Measurements from ENCODE around the gene SEC14L2. TPM values are rescaled to one million over a fixed set of nuclear protein-coding genes. Genes with fewer than 3 reads are reported as not detected.

The SEC14L2 gene
- total RNA-seq, 1 experiment from 2014 or later, result 3.9 TPM

- TF ChIP-seq ATF2 (CRISPR knock-in tag; IDR thresholded peaks at IDR 0.05; ENCODE audit: borderline replicate concordance, low read depth) (no peak), GABPB1 (CRISPR knock-in tag; IDR thresholded peaks at IDR 0.05) (peak; percentile 37; the same call in 1 of the 2 replicates), MAX (CRISPR knock-in tag; IDR thresholded peaks at IDR 0.05) (peak; percentile 70; the same call in 1 of the 2 replicates), USF2 (CRISPR knock-in tag; IDR thresholded peaks at IDR 0.05) (0 out of 2 replicates have a peak, but pooled peaks have one; percentile 9)
Measured at GRCh38 chr22:30390974-30391691, 5.7 kb upstream of the SEC14L2 start (continued).

GRCh38 chr22:30392661-30393321 lies 4.0 kb upstream of the SEC14L2 start:
- TF ChIP-seq TEAD4 (CRISPR knock-in tag; IDR thresholded peaks at IDR 0.05) (no peak), E2F1 (CRISPR knock-in tag; IDR thresholded peaks at IDR 0.05) (no peak), ZNF671 (CRISPR knock-in tag; IDR thresholded peaks at IDR 0.05) (no peak), GRHL2 (CRISPR knock-in tag; IDR thresholded peaks at IDR 0.05; ENCODE audit: insufficient replicate concordance, severe bottlenecking) (no peak), HMGA2 (CRISPR knock-in tag; IDR thresholded peaks at IDR 0.05) (no peak), IRF1 (CRISPR knock-in tag; IDR thresholded peaks at IDR 0.05) (no peak), ZNF512 (CRISPR knock-in tag; IDR thresholded peaks at IDR 0.05; ENCODE audit: borderline replicate concordance) (no peak), SOX15 (CRISPR knock-in tag; IDR thresholded peaks at IDR 0.05) (no peak), MAX (CRISPR knock-in tag; IDR thresholded peaks at IDR 0.05) (no peak), ATF2 (CRISPR knock-in tag; IDR thresholded peaks at IDR 0.05; ENCODE audit: borderline replicate concordance, low read depth) (no peak), PRRX2 (CRISPR knock-in tag; IDR thresholded peaks at IDR 0.05) (no peak), ZNF281 (CRISPR knock-in tag; IDR thresholded peaks at IDR 0.05) (no peak), ZNF263 (CRISPR knock-in tag; IDR thresholded peaks at IDR 0.05; ENCODE audit: low read depth) (no peak)

More at GRCh38 chr22:30392661-30393321, 4.0 kb upstream of the SEC14L2 start:
- H3K4me3 Mint-ChIP-seq, result no peak overlapping the region
- POLR2A ChIA-PET, result interaction anchor here (0.5 kb wide), 1 partner anchor 127 kb away, joined by 4 read pairs; no protein-coding TSS in a partner anchor
- no peak for ATAC-seq
- peaks cover 5% of the 10 kb centered on the region for H3K36me3 Mint-ChIP-seq
- peaks cover 29% of the 10 kb centered on the region for H3K4me1 Mint-ChIP-seq
- CTCF ChIA-PET, result interaction anchor here (0.5 to 8.0 kb wide), 14 partner anchors 21 to 209 kb away, joined by 3 to 149 read pairs (median 5); partner anchors contain the start of genes CASTOR1 and MTFP1
- DNase-seq (ENCODE audit: low spot score), result no peak
- peaks cover 14% of the 10 kb centered on the region for H3K9me3 Mint-ChIP-seq
- H3K27ac Mint-ChIP-seq, result no peak overlapping the region
- H3K27me3 Mint-ChIP-seq (ENCODE audit: low read depth), result peaks cover 46% of the 10 kb centered on the region
